GM12864 (cell line): ENCODE measurements around the gene FICD.
A peak's percentile ranks its signal among the peaks of the same experiment; 100 is the strongest.
"Not testable (repeated sequence)": the region's sequence is repeated elsewhere in the genome, so short reads cannot be mapped to it uniquely, and the experiment has no call there.

Experiments used
- DNase-seq: peaks from one replicate; pipeline ENCODE4 v3.0.0-alpha.2; 2011; ENCODE audit warnings: low read depth
- H3K4me3 ChIP-seq: 2 replicates; pipeline ENCODE4 v1.5.1; 2011; ENCODE audit warnings: mild to moderate bottlenecking, low read depth, low read length, control low read depth
- CTCF ChIP-seq: IDR thresholded peaks from 2 replicates; pipeline ENCODE4 v1.5.1; 2011; ENCODE audit warnings: low read depth, mild to moderate bottlenecking, moderate library complexity, low read length, control low read depth, inconsistent platforms; ENCODE audit errors: missing control alignments

The FICD gene

GRCh38 chr12:108484845-108485244 lies 30.2 kb upstream of the FICD start:
- DNase-seq = no peak
- TF ChIP-seq CTCF = no peak
- H3K4me3 ChIP-seq = no peak overlapping the region

GRCh38 chr12:108485371-108485770 lies 29.7 kb upstream of the FICD start:
- not testable (repeated sequence) for DNase-seq

DNA sequence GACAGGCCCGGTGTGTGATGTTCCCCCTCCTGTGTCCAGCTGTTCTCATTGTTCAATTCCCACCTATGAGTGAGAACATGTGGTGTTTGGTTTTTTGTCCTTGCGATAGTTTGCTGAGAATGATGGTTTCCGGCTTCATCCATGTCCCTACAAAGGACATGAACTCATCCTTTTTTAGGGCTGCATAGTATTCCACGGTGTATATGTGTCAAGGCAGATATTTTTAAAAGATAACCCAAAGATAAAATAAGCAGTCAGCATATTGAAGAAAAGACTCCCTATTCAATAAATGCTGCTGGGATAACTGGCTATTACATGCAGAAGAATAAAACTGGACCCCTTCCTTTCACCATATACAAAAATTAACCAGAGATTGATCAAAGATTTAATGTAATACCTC lies 28.0 kb upstream of the FICD start:
- DNase-seq = not testable (repeated sequence)

More at GRCh38 chr12:108485371-108485770, 29.7 kb upstream of the FICD start:
- H3K4me3 ChIP-seq = not testable (repeated sequence)

GRCh38 chr12:108491256-108491655 lies 23.8 kb upstream of the FICD start:
- no peak overlapping the region for H3K4me3 ChIP-seq
- no peak for DNase-seq
- no peak for TF ChIP-seq CTCF

More for the DNA sequence above, 28.0 kb upstream of the FICD start:
- not testable (repeated sequence) for H3K4me3 ChIP-seq

DNA sequence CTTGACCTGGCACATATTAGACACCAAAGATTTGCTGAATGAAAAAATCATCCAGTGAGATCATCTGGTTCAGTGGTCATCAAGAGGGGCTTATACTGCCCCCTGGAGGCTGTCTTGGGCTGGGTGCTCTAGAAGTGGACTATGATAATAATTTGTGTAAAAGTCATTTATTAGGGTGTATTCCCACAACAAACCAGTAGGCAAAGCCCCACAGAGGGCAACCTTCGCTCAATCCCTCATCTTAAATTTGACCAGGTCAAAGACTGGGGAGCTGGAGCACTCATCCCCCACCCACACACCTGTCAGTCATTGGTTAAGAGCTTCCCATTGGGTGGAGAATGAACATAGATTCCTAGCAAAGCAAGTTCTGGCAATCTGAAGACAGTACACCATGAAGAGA lies 20.0 kb upstream of the FICD start:
- no peak for DNase-seq
- no peak overlapping the region for H3K4me3 ChIP-seq
- peak; percentile 75 for TF ChIP-seq CTCF

DNA sequence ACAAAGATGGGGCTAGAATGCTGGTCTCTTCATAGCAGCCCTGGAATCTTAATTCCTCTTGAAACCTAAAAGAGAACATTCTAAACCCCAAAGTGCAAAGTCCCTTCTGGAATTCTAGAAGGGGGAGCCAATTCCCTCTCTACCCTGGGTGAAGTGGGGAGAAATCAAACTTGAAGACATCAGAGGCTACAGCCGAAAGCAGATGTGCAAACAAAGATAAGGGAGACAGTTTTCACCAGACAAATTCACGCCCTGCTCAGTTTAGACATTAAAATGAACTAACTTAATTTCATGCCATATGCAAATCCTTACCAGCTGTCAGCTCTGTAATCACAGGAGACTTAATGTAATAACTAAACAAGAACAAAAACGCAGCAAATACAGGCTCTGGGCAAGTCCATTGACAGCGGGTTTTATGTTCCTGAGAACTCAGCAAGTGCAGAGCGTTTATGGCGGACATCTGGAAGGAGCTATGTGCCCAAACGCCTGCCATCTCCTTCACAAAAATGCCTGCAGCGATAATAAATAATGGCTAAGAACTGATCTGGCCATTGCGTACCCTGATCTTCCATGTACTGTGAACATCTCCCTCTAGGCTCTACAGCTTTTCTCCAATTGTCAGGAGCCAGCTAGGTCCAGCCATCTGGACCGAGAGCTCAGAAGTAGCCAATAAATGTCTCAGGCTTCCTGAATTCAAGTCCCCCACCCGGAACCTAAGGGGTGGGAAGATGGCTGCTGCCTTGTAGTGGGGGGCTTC lies 19.1 kb upstream of the FICD start:
- no peak for DNase-seq
- H3K4me3 ChIP-seq = no peak overlapping the region
- no peak for TF ChIP-seq CTCF

DNA sequence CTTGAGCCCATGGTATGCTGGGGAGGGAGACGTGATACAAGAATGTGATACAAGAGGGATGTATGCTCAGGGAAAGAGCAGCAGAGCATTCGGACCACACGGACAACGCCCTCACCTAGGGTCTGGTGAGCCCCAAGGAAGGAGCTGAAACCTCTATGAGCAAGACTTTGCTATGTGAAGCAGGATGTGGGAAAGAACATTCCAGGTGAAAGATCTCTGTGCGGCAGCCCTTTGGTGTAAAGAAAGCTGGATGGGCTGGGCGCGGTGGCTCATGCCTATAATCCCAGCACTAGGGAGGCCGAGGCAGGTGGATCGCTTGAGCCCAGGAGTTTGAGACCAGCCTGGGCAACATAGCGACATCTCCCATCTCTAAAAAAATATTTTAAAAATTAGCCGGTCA lies 16.9 kb upstream of the FICD start:
- TF ChIP-seq CTCF = no peak
- DNase-seq = no peak
- H3K4me3 ChIP-seq = no peak overlapping the region

GRCh38 chr12:108502922-108503321 lies 12.2 kb upstream of the FICD start:
- TF ChIP-seq CTCF = no peak
- H3K4me3 ChIP-seq = no peak overlapping the region

More at GRCh38 chr12:108502922-108503321, 12.2 kb upstream of the FICD start:
- no peak for DNase-seq
